ENCODE measurements around the gene MEIKIN. TPM values are rescaled to one million over a fixed set of nuclear protein-coding genes. Genes with fewer than 3 reads are reported as not detected.

MEIKIN gene
- total and polyA plus RNA-seq, 4 donors = 0.42 to 0.51 TPM; not detected in 2

DNA sequence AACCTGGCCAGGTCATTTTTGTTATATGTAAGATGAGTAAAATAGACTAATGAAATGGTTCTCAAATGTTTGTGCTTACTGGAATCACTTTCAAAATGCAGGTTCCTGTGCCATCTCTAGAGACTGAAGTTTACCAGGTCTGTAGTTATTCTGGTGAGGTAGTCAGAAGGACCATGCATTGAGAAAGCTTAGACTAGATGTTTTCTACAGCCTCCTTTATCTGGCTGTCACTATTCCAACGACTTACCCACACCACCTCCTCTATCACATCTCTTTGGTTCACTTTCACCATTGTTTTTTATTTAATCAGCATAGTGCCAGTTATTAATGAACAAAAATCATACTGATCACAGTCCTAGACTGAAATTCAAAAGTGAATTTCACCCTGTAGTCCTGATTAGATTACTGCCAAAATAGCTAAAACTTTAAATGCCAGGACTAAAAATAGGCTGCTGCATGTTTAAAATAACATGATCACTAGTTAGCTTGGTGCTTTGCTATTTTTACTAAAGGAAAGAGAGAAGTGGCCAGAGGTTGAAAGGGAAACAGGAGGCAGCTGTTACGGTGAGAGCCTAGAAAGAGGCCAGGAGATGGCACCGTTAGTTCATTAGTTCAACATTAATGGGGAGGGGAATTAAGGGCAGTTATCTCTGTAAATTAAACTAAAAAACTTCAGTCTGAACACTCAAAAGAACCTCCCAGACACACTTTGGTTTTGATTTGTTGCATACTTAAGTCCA lies 134.8 kb downstream of the MEIKIN start:
- Histone ChIP-seq H3K27ac (ENCODE audit: low read depth in 1 of 2, low read length in 2 of 2) (no peak overlapping the region), H3K4me1 (ENCODE audit: control insufficient read depth in 4 of 4, insufficient read depth in 4 of 4, low read length in 3 of 4) (no peaks in the 10 kb centered on the region), H3K9me3 (ENCODE audit: control insufficient read depth in 4 of 4, low read length in 3 of 4) (no peaks in the 10 kb centered on the region), H3K36me3 (ENCODE audit: control insufficient read depth in 4 of 4, insufficient read depth in 3 of 4, low read depth in 1 of 4, low read length in 3 of 4) (no peaks in the 10 kb centered on the region), H3K4me3 (ENCODE audit: low read depth in 1 of 3, low read length in 3 of 3) (no peak overlapping the region), H3K9ac (ENCODE audit: low read depth in 1 of 2, low read length in 2 of 2) (no peak overlapping the region), H3K27me3 (ENCODE audit: control insufficient read depth in 4 of 4, insufficient read depth in 4 of 4, low read length in 3 of 4) (no peaks in the 10 kb centered on the region)
- WGBS = 17% methylated on average over 3 of the region's 3 CpGs
- TF ChIP-seq TAF1 (conservative IDR thresholded peaks at IDR 0.05) (no peak), FOXA2 (IDR thresholded peaks at IDR 0.05) (no peak), HNF4A (conservative IDR thresholded peaks at IDR 0.05) (no peak), YY1 (IDR thresholded peaks at IDR 0.05) (no peak), RAD21 (IDR thresholded peaks at IDR 0.05) (peak; percentile 59 to 69), NR2F2 (IDR thresholded peaks at IDR 0.05) (no peak)
- TF ChIP-seq, protein P1, sequence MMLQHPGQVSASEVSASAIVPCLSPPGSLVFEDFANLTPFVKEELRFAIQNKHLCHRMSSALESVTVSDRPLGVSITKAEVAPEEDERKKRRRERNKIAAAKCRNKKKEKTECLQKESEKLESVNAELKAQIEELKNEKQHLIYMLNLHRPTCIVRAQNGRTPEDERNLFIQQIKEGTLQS (IDR thresholded peaks at IDR 0.05) = no peak
- TF ChIP-seq, protein P2, sequence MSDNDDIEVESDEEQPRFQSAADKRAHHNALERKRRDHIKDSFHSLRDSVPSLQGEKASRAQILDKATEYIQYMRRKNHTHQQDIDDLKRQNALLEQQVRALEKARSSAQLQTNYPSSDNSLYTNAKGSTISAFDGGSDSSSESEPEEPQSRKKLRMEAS (IDR thresholded peaks at IDR 0.05) = no peak
- TF ChIP-seq, protein P3, sequence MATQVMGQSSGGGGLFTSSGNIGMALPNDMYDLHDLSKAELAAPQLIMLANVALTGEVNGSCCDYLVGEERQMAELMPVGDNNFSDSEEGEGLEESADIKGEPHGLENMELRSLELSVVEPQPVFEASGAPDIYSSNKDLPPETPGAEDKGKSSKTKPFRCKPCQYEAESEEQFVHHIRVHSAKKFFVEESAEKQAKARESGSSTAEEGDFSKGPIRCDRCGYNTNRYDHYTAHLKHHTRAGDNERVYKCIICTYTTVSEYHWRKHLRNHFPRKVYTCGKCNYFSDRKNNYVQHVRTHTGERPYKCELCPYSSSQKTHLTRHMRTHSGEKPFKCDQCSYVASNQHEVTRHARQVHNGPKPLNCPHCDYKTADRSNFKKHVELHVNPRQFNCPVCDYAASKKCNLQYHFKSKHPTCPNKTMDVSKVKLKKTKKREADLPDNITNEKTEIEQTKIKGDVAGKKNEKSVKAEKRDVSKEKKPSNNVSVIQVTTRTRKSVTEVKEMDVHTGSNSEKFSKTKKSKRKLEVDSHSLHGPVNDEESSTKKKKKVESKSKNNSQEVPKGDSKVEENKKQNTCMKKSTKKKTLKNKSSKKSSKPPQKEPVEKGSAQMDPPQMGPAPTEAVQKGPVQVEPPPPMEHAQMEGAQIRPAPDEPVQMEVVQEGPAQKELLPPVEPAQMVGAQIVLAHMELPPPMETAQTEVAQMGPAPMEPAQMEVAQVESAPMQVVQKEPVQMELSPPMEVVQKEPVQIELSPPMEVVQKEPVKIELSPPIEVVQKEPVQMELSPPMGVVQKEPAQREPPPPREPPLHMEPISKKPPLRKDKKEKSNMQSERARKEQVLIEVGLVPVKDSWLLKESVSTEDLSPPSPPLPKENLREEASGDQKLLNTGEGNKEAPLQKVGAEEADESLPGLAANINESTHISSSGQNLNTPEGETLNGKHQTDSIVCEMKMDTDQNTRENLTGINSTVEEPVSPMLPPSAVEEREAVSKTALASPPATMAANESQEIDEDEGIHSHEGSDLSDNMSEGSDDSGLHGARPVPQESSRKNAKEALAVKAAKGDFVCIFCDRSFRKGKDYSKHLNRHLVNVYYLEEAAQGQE (IDR thresholded peaks at IDR 0.05) = no peak
- TF ChIP-seq, protein P4, sequence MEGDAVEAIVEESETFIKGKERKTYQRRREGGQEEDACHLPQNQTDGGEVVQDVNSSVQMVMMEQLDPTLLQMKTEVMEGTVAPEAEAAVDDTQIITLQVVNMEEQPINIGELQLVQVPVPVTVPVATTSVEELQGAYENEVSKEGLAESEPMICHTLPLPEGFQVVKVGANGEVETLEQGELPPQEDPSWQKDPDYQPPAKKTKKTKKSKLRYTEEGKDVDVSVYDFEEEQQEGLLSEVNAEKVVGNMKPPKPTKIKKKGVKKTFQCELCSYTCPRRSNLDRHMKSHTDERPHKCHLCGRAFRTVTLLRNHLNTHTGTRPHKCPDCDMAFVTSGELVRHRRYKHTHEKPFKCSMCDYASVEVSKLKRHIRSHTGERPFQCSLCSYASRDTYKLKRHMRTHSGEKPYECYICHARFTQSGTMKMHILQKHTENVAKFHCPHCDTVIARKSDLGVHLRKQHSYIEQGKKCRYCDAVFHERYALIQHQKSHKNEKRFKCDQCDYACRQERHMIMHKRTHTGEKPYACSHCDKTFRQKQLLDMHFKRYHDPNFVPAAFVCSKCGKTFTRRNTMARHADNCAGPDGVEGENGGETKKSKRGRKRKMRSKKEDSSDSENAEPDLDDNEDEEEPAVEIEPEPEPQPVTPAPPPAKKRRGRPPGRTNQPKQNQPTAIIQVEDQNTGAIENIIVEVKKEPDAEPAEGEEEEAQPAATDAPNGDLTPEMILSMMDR (IDR thresholded peaks at IDR 0.05; ENCODE audit: low read depth, low read length, missing input control) = peak; percentile 18
- DNase-seq (ENCODE audit: low spot score) = no peak

DNA sequence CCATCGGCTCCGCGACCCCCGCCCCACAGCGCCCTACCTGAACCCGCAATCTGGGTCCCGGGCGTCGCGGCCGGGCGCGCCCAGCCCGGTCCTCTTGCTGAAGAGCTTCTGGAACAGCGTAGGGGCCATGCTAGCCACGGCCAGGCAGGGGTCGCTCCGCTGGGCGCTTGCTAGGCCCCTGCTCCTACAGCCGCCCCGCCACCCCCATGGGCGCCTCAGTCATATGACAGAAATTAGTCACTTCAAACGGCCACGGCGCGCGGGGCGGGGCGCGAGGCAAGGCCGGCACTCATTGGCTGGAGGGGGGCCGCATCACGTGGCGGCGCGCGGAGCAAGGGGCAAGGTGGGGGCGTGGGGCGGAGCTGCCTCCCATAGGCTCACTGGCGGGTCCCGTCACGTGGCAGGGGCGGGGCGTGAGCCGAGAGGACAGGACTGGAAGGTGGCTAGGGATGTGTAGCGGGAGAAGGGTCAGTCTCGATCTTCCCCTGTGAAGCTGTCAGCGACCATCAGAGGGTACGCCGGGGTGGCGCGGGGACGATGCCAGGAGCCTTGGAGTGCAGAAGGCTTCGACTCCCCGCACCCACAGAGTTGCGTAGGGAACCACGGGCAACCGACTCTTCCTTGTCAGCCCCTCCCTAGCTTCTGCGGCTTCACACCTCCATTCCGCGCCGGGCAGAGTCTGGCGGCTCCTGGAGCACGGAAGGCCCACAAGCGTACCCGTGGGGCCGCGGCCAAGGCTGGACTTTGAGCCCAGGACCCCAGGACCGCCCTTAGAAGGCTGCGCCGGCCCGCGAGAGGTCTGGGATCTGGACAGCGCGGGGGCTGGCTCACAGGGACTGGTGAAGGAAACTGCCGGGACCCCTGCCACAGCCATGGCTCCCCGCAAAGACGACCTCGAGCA lies 148.4 kb downstream of the MEIKIN start, which contains the start of gene FNIP1:
Gene FNIP1 (minus strand): TSS at position 225 of the 901 bp plus-strand sequence. CDS start 96 bp downstream, at position 129.
- Histone ChIP-seq H3K27me3 (ENCODE audit: control insufficient read depth in 4 of 4, insufficient read depth in 4 of 4, low read length in 3 of 4) (no peaks in the 10 kb centered on the region), H3K9me3 (ENCODE audit: control insufficient read depth in 4 of 4, low read length in 3 of 4) (no peaks in the 10 kb centered on the region), H3K9ac (ENCODE audit: low read depth in 1 of 2, low read length in 2 of 2) (peak within 1 kb of the TSS; percentile 89 to 93), H3K36me3 (ENCODE audit: control insufficient read depth in 4 of 4, insufficient read depth in 3 of 4, low read depth in 1 of 4, low read length in 3 of 4) (no peaks in the 10 kb centered on the region), H3K4me1 (ENCODE audit: control insufficient read depth in 4 of 4, insufficient read depth in 4 of 4, low read length in 3 of 4) (peaks cover 4 to 23% (median 12%) of the 10 kb centered on the region in 4 donors), H3K27ac (ENCODE audit: low read depth in 1 of 2, low read length in 2 of 2) (peak within 1 kb of the TSS; percentile 97 to 99), H3K4me3 (ENCODE audit: low read depth in 1 of 3, low read length in 3 of 3) (peak within 1 kb of the TSS; percentile 85 to 95 (median 88))
- WGBS = under 1% methylated on average over 79 of the region's 79 CpGs
- DNase-seq (ENCODE audit: low spot score) = peak; percentile 99
- TF ChIP-seq EGR1 (IDR thresholded peaks at IDR 0.05; ENCODE audit: low read depth in 2 of 2) = peak; percentile 74 to 97
- TF ChIP-seq, protein P5, sequence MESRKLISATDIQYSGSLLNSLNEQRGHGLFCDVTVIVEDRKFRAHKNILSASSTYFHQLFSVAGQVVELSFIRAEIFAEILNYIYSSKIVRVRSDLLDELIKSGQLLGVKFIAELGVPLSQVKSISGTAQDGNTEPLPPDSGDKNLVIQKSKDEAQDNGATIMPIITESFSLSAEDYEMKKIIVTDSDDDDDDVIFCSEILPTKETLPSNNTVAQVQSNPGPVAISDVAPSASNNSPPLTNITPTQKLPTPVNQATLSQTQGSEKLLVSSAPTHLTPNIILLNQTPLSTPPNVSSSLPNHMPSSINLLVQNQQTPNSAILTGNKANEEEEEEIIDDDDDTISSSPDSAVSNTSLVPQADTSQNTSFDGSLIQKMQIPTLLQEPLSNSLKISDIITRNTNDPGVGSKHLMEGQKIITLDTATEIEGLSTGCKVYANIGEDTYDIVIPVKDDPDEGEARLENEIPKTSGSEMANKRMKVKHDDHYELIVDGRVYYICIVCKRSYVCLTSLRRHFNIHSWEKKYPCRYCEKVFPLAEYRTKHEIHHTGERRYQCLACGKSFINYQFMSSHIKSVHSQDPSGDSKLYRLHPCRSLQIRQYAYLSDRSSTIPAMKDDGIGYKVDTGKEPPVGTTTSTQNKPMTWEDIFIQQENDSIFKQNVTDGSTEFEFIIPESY (IDR thresholded peaks at IDR 0.05) = no peak
- TF ChIP-seq, protein P3 (IDR thresholded peaks at IDR 0.05) = peak; percentile 86
- peak in 1 of 2 donors; percentile 77 for TF ChIP-seq JUND (IDR thresholded peaks at IDR 0.05)
- TF ChIP-seq, protein P2 (IDR thresholded peaks at IDR 0.05) = peak; percentile 58
- TF ChIP-seq YY1 (IDR thresholded peaks at IDR 0.05) = peak; percentile 53
- TF ChIP-seq, protein P4 (IDR thresholded peaks at IDR 0.05; ENCODE audit: low read depth, low read length, missing input control) = no peak
